ENCODE measurements around the gene ST3GAL4.

- TF ChIP-seq, protein P1, sequence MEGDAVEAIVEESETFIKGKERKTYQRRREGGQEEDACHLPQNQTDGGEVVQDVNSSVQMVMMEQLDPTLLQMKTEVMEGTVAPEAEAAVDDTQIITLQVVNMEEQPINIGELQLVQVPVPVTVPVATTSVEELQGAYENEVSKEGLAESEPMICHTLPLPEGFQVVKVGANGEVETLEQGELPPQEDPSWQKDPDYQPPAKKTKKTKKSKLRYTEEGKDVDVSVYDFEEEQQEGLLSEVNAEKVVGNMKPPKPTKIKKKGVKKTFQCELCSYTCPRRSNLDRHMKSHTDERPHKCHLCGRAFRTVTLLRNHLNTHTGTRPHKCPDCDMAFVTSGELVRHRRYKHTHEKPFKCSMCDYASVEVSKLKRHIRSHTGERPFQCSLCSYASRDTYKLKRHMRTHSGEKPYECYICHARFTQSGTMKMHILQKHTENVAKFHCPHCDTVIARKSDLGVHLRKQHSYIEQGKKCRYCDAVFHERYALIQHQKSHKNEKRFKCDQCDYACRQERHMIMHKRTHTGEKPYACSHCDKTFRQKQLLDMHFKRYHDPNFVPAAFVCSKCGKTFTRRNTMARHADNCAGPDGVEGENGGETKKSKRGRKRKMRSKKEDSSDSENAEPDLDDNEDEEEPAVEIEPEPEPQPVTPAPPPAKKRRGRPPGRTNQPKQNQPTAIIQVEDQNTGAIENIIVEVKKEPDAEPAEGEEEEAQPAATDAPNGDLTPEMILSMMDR (conservative IDR thresholded peaks at IDR 0.05; ENCODE audit: low read length), result no peak
- no peak for TF ChIP-seq EZH2phosphoT487 (IDR thresholded peaks at IDR 0.05; ENCODE audit: borderline replicate concordance, low read depth, low read length)
These were observed 20.6 kb upstream of the ST3GAL4 start for GRCh38 chr11:126334659-126335462.

Data from OCI-LY7 (cell line).